ENCODE data around the gene RPL13A. TPM values are rescaled to one million over a fixed set of nuclear protein-coding genes. Genes with fewer than 3 reads are reported as not detected.

RPL13A gene
- total RNA-seq, 1 donor from 2014 or later = 2,665 TPM

DNA sequence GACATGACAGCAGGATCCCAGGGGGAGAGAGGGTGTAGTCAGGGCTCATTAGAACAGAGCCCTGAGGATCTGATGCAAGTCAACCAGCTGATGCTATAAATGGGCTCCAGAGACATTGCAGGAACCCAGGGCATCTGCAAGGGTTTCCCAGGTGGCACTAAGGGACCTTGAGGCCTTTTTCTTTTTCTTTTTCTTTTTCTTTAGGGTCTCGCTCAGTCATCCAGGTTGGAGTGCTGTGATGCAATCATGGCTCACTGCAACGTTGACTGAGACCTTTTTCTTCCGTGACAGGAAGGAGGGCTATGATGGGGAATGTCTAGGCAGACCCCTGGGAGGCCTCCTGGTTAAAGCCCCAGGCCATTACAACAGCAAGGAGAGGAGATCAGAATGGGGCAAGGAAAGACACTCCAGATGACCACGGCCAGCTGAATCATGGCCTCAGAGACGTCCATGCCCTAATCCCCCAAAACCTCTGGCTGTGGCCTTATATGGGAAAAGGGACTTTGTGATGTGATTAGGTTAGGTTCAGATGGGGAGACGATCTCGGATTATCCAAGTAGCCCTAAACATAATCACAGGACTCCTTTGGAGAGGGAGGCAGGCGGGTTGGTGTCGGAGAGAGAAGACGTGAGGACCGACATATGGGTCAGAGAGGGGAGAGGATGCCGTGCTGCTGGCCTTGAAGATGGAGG, 20.5 kb downstream of the RPL13A start:
- Mint-ChIP-seq H3K27me3 (no peaks in the 10 kb centered on the region), H3K4me3 (ENCODE audit: low read depth) (no peak overlapping the region), H3K27ac (peak overlapping the region; percentile 33), H3K4me1 (ENCODE audit: low read depth) (peaks cover 15% of the 10 kb centered on the region), H3K9me3 (ENCODE audit: low read depth) (no peaks in the 10 kb centered on the region), H3K36me3 (ENCODE audit: insufficient read depth) (no peaks in the 10 kb centered on the region)
- DNase-seq (ENCODE audit: low spot score, unreplicated experiment) = no peak
- TF ChIP-seq, protein P1, sequence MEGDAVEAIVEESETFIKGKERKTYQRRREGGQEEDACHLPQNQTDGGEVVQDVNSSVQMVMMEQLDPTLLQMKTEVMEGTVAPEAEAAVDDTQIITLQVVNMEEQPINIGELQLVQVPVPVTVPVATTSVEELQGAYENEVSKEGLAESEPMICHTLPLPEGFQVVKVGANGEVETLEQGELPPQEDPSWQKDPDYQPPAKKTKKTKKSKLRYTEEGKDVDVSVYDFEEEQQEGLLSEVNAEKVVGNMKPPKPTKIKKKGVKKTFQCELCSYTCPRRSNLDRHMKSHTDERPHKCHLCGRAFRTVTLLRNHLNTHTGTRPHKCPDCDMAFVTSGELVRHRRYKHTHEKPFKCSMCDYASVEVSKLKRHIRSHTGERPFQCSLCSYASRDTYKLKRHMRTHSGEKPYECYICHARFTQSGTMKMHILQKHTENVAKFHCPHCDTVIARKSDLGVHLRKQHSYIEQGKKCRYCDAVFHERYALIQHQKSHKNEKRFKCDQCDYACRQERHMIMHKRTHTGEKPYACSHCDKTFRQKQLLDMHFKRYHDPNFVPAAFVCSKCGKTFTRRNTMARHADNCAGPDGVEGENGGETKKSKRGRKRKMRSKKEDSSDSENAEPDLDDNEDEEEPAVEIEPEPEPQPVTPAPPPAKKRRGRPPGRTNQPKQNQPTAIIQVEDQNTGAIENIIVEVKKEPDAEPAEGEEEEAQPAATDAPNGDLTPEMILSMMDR (IDR thresholded peaks at IDR 0.05; ENCODE audit: unreplicated experiment) = no peak

DNA sequence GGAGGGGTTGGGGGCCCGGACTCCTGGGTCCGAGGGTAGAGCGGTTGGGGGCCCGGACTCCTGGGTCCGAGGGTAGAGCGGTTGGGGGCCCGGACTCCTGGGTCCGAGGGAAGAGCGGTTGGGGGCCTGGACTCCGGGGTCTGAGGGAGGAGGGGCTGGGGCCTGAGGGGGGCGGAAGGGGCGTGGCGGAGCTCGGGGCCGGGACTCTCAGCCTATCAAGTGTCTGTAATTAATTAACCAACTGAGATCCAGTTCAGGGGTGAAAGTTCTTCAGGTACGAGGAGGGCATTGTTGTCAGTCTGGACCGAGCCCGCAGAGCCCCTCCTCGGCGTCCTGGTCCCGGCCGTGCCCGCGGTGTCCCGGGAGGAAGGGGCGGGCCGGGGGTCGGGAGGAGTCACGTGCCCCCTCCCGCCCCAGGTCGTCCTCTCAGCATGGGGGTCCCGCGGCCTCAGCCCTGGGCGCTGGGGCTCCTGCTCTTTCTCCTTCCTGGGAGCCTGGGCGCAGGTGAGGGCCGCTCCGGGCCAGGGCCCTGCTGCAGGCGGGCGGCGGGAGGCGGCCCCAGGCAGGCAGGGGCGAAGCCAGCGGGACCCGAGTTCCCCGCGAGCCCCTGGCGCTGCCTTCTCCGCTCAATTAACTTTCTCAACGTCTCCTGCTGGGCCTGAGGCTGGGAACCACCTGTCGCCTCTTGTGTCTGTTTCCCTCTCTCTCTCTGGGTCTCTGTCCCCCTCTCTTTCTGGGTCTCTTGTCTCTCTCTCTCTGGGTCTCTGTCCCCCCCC, 25.8 kb downstream of the RPL13A start:
- TF ChIP-seq, protein P1 (IDR thresholded peaks at IDR 0.05; ENCODE audit: unreplicated experiment) = no peak
- Mint-ChIP-seq H3K4me1 (ENCODE audit: low read depth) (peaks cover 28% of the 10 kb centered on the region), H3K9me3 (ENCODE audit: low read depth) (no peaks in the 10 kb centered on the region), H3K36me3 (ENCODE audit: insufficient read depth) (peaks cover 7% of the 10 kb centered on the region), H3K4me3 (ENCODE audit: low read depth) (peak overlapping the region; percentile 82), H3K27ac (peak overlapping the region; percentile 67), H3K27me3 (no peaks in the 10 kb centered on the region)
- DNase-seq (ENCODE audit: low spot score, unreplicated experiment) = peak; percentile 49

DNA sequence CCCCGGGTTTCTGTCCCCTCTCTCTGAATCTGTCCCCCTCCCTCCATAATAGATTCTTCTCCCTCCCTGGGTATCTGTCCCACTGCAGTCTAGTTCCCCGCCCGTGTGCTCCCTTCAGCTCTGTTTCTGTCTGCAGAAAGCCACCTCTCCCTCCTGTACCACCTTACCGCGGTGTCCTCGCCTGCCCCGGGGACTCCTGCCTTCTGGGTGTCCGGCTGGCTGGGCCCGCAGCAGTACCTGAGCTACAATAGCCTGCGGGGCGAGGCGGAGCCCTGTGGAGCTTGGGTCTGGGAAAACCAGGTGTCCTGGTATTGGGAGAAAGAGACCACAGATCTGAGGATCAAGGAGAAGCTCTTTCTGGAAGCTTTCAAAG, 26.3 kb downstream of the RPL13A start:
- peaks cover 7% of the 10 kb centered on the region for H3K36me3 Mint-ChIP-seq (ENCODE audit: insufficient read depth)
- H3K4me3 Mint-ChIP-seq (ENCODE audit: low read depth) = peak overlapping the region; percentile 82
- H3K27ac Mint-ChIP-seq = peak overlapping the region; percentile 67
- no peaks in the 10 kb centered on the region for H3K27me3 Mint-ChIP-seq
- TF ChIP-seq, protein P1 (IDR thresholded peaks at IDR 0.05; ENCODE audit: unreplicated experiment) = no peak
- DNase-seq (ENCODE audit: low spot score, unreplicated experiment) = no peak
- peaks cover 28% of the 10 kb centered on the region for H3K4me1 Mint-ChIP-seq (ENCODE audit: low read depth)
- H3K9me3 Mint-ChIP-seq (ENCODE audit: low read depth) = no peaks in the 10 kb centered on the region

DNA sequence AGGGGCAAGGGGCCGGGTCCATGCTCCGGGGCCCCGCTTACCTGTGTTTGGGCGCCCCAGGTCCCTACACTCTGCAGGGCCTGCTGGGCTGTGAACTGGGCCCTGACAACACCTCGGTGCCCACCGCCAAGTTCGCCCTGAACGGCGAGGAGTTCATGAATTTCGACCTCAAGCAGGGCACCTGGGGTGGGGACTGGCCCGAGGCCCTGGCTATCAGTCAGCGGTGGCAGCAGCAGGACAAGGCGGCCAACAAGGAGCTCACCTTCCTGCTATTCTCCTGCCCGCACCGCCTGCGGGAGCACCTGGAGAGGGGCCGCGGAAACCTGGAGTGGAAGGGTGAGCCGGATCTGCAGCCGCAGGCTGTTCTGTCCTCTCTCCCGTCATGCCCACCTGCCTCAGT, 26.7 kb downstream of the RPL13A start:
- H3K4me1 Mint-ChIP-seq (ENCODE audit: low read depth) = peaks cover 28% of the 10 kb centered on the region
- no peaks in the 10 kb centered on the region for H3K9me3 Mint-ChIP-seq (ENCODE audit: low read depth)
- peak overlapping the region; percentile 82 for H3K4me3 Mint-ChIP-seq (ENCODE audit: low read depth)
- peak overlapping the region; percentile 67 for H3K27ac Mint-ChIP-seq
- H3K36me3 Mint-ChIP-seq (ENCODE audit: insufficient read depth) = peaks cover 8% of the 10 kb centered on the region
- H3K27me3 Mint-ChIP-seq = no peaks in the 10 kb centered on the region
- no peak for DNase-seq (ENCODE audit: low spot score, unreplicated experiment)
- TF ChIP-seq, protein P1 (IDR thresholded peaks at IDR 0.05; ENCODE audit: unreplicated experiment) = no peak

DNA sequence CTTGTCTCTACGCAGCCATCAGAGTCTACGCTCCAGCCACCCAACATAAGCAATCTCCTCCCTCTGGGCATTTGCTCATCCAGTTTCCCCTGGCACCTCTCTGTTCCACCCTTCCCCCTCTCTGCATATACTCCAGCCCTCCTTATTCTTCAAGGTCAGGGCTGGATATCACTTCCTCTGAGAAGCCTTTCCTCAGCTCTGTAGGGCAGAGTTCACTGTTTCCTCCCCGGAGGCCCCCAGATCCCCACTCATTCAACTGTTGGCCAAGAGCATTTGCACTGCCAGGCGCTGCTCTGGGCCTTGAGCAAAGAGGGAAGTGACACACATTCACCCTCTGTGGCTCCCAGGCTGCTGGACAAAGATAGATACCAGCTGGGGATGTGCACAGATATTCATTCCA, 28.4 kb downstream of the RPL13A start:
- Mint-ChIP-seq H3K4me3 (ENCODE audit: low read depth) (peak overlapping the region; percentile 82), H3K36me3 (ENCODE audit: insufficient read depth) (peaks cover 17% of the 10 kb centered on the region), H3K27me3 (no peaks in the 10 kb centered on the region), H3K27ac (no peak overlapping the region), H3K9me3 (ENCODE audit: low read depth) (no peaks in the 10 kb centered on the region), H3K4me1 (ENCODE audit: low read depth) (peaks cover 28% of the 10 kb centered on the region)
- TF ChIP-seq, protein P1 (IDR thresholded peaks at IDR 0.05; ENCODE audit: unreplicated experiment) = no peak
- DNase-seq (ENCODE audit: low spot score, unreplicated experiment) = no peak
